Stimulated activated CD8-positive, alpha-beta memory T cell treated with anti-CD3 and anti-CD28 coated beads, Interleukin-12 subunit alpha, Interleukin-12 subunit beta, amount 100 ng/mL, for 1 hour (primary cell): ENCODE results near the gene SLC51B.
"Not testable (repeated sequence)": the region's sequence is repeated elsewhere in the genome, so short reads cannot be mapped to it uniquely, and the experiment has no call there.

Experiments used
- DNase-seq: peaks from one replicate; pipeline ENCODE4 v3.0.0-alpha.2; 2020; ENCODE audit warnings: low read depth

SLC51B gene

DNA sequence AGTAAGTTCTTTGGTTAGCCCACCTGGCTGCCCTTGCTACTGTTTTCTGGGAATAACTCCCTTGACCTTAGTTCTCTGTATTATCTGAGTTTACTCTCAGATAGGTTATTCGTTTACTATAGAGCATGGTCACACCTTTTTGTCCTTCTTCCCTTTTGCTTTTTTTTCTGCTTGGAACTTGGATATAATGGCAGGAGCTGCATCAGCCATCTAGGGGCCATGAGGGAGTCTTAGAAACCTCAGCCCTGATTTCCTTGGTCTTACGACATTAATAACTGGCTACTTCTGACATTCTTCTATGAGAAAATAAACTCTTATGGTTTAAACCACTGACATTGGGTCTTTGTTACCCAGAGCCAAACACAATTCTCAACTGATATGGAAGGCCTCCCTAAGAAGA, 3.4 kb upstream of the SLC51B start:
- DNase-seq: no peak

- DNase-seq: no peak
Measured at GRCh38 chr15:65042776-65043327, 2.3 kb upstream of the SLC51B start.

DNA sequence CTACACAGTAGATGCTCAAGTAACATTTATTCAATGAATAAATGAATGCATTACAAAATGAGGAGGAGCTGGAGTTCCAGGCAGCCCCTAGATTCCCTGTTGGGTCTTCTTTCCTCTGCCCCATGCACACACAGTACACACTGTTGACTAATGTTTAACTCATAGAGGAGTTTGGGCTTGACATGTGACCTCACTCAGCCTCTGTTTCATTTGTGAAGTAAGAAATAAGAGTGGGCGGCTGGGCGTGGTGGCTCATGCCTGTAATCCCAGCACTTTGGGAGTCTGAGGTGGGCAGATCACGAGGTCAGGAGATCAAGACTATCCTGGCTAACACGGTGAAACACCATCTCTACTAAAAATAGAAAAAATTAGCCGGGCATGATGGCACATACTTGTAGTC, 969 bp upstream of the SLC51B start:
- not testable (repeated sequence) for DNase-seq

- no peak for DNase-seq
Measured at GRCh38 chr15:65048241-65048640, 3.1 kb downstream of the SLC51B start.

- peak; percentile 75 for DNase-seq
Measured at GRCh38 chr15:65049418-65049840, 4.2 kb downstream of the SLC51B start.

DNA sequence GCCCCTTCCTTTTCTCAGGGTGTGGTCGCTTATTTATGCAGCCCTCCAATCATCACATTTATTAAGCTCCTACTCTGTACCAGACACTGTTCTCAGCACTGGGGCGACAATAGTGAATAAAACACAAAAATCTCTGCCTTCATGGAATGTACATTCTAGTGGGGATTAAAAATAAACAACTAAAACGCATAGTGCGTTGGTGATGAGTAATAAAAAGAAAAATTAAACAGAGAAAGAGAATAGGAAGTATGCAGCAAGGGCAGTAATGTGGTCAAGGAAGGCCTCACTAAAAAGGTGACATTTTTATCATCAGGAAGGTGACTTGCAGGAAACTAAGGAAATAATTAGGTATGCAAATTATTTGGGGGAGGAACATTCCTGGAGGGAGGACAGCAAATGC, 5.1 kb downstream of the SLC51B start:
- DNase-seq: no peak

GRCh38 chr15:65051266-65051665, 6.1 kb downstream of the SLC51B start:
- DNase-seq: no peak

- DNase-seq: no peak
Measured at GRCh38 chr15:65052956-65053355, 7.8 kb downstream of the SLC51B start.

GRCh38 chr15:65054333-65055200, 9.4 kb downstream of the SLC51B start:
- DNase-seq: no peak

DNA sequence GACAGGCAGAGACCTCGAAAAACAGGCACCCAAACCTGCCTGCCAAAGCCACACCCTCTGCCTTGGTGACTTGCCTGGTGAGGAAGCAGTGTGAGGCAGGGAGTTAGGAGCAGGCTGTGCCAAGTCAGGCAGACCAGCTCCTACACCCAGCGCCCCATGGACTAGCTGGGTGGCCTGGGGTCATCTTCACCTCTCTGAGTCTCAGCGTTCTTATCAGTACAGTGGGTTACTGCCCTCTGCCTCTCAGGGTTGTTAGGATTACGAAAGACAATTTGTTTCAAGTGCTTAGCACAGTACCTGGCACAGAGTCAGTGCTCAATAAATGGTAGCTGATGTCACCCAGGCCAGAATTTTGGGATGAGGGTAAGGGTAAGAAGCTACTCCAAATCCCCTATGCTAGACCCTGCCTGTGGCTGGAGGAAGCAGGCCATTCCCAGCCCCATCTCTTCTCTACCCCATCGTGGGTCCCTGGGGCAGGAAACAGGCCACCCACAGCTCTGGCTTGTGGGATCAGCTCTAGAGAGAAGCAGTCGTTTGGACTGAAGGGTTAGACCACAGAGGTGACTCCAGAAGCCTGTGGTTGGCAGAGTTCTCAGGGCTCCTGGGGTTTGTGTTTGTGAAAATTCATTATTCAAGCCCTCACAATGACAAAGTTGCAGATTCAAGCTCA, 10.1 kb downstream of the SLC51B start:
- no peak for DNase-seq

DNA sequence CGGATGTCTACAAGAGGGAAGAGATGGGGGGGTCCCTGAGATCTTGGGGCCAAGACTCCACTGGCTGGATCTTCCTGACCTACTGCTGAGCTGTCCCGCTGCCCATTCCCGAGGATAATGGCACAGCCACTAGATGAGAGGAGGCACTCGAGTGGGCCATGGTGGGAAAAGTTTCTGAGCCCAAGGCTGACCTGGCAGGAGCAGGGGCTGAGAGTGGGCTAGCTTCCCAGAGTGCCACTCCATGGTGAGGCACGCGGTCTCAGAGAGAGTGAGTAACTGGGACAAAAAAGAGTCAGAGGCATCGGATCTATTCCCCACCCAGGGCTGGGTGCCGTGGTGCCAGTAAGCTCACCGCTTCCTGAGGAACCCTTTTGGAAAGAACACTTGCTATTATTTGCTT, 10.9 kb downstream of the SLC51B start:
- DNase-seq: no peak

- no peak for DNase-seq
Measured at GRCh38 chr15:65056868-65057548, 11.8 kb downstream of the SLC51B start.

GRCh38 chr15:65057549-65057940, 12.4 kb downstream of the SLC51B start:
- DNase-seq: no peak

DNA sequence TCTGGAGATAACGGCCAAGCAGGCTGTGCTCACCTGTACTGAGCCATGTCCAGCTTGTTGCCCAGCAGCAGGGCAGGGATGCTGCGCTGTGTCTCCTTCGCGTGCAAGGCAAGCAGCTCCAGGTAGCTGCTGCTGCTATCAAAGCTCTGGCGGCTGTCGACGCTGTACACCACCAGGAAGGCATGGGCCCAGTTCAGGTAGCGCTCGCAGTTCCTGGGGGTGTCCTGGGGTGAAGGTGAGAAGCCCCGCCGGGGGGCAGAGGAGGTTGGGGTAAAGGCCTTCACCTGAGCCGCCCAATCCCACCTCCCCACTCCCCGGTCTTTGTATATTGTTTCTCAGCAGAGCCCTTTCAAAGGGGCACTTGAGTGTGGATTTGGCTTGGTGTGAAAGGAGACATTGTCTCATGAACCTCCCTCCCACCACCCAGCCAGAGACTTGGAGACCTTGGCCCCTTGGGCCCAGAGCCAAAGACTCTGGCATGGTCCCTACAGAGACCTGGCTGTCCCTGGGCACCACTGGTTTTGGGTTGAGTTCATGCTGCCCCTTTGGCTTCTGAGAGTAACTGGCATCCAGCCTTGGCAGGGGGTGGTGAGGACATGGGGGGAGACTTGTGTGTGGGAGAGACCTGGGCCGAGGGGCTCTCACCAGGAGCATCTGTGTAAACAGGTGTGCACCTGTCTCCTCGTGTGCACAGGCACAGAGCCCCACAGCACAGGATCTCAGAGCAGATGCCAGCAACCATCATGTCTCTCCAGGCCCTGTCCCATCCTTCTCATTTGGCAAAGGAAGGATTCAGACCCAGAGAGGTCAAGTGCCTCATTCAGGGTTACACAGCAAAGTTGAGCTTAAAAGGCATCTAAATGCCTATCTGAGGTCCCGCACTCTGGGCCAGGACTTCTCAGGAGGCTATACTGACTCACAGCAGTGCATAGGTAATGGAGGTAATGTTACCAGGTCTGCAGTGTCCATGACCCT, 13.5 kb downstream of the SLC51B start:
- DNase-seq: no peak

DNA sequence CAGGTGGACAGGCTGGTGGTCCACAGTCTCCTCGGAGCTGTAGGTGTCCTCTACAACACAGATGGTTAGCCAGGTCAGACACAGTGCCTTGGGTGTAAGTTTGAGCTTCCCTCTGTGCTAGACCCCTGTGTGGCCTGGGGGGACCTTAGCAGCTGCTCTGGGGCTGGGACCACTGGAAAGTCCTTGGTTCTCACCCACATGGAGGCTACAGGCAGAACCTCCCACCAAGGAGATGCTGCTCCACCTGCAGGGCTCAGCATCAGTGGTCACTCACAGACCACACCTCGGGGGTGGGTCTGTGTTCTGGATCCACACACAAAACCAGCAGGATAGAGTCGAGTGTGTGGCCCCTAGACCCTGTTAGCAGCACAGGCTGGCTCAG, 14.2 kb downstream of the SLC51B start:
- DNase-seq: no peak

- DNase-seq: no peak
Measured at GRCh38 chr15:65059931-65060596, 14.9 kb downstream of the SLC51B start.

- no peak for DNase-seq
Measured at GRCh38 chr15:65060641-65061397, 15.6 kb downstream of the SLC51B start.

DNA sequence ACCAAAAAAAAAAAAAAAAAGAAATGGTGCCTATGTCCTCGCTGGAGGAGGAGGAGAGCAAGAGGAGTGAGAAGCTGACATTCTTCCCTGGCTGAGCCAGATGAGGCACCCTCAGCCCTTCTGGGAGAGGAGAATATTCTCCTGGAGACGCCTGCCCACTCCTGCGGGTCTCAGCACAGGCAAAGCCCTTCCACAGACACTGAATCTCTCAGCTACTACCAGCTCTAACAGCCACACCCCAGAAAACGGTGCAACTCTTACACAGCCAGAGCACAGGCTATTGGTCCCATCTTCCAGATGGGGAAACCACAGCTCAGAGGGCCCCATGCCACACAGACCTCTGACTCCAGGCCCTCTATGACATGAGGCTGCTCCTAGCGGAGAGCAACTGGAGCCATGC, 16.9 kb downstream of the SLC51B start:
- DNase-seq: no peak

DNA sequence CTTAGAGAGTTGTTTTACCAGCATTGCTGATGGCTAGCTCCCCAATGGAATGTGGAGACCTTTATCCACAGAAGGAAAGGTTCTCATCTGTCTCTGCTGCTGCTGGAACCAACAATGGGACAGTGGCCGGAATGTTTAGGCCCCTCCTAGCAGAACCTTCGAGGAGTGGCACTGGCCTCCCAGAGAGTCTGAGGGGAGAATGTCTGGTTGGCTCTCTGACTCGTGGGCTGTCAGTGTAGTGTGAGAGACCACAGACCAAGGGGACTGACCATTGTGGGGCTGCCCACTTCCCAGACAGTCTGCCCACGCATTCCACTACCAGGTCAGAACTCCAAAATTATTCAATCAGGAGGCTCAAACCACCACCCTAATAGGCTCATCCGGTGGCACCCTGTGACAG, 17.5 kb downstream of the SLC51B start:
- no peak for DNase-seq

- no peak for DNase-seq
Measured at GRCh38 chr15:65066001-65066634, 20.9 kb downstream of the SLC51B start.
